IMR-90 (cell line): ENCODE measurements around the gene PTPRN2. TPM values are rescaled to one million over a fixed set of nuclear protein-coding genes. Genes with fewer than 3 reads are reported as not detected.

ENCODE experiments used
- ATAC-seq: fragments of 200-7000 bp; cut with Tn5 transposase; 2 replicates; pipeline ENCODE4 v1.9.1; 2020; ENCODE audit warnings: low read depth, mild to moderate bottlenecking, moderate library complexity
- BruUV-seq: library from RNA; stranded (reverse); fragments of 400-500 nt; replicated peaks from 2 replicates; lab custom pipeline; 2021; lab: Mats Ljungman, UMichigan
- CTCF ChIA-PET: fragments of 300-600 bp; formaldehyde crosslinking; extraction: SDS; loops from one replicate; lab custom pipeline; 2021; ENCODE audit warnings: antibody characterized with exemption; lab: Yijun Ruan, JAX
- POLR2A ChIA-PET: fragments of 300-600 bp; sonication (Branson Sonifier 250); formaldehyde crosslinking; loops from one replicate; lab custom pipeline; 2022; ENCODE audit warnings: antibody characterized with exemption; ENCODE audit not compliant: unreplicated experiment; lab: Charles Lee
- DNase-seq: peaks from one replicate; pipeline ENCODE4 v3.0.0; 2013
- H2AFZ ChIP-seq: replicated peaks from 2 replicates; pipeline ENCODE3; 2013; ENCODE audit warnings: low read length, mild to moderate bottlenecking; ENCODE audit not compliant: poor library complexity
- H2AK5ac ChIP-seq: 2 replicates; pipeline ENCODE4 v1.6.1; 2013; ENCODE audit warnings: low read depth, low read length, inconsistent platforms
- H2AK9ac ChIP-seq: replicated peaks from 2 replicates; pipeline ENCODE3; 2013; ENCODE audit warnings: mild to moderate bottlenecking, low read depth, low read length, moderate library complexity; ENCODE audit not compliant: poor library complexity
- H2BK120ac ChIP-seq: 2 replicates; pipeline ENCODE4 v1.6.1; 2013; ENCODE audit warnings: low read depth, low read length, inconsistent platforms
- H2BK15ac ChIP-seq: 3 replicates; pipeline ENCODE4 v1.6.1; 2013; ENCODE audit warnings: low read depth, low read length, inconsistent platforms
- H2BK20ac ChIP-seq: 2 replicates; pipeline ENCODE4 v1.6.1; 2013; ENCODE audit warnings: low read depth, mild to moderate bottlenecking, inconsistent platforms, low read length, moderate library complexity
- H2BK5ac ChIP-seq: 2 replicates; pipeline ENCODE4 v1.6.1; 2013; ENCODE audit warnings: mild to moderate bottlenecking, low read depth, low read length, inconsistent platforms; ENCODE audit not compliant: poor library complexity, severe bottlenecking
- H3K14ac ChIP-seq: replicated peaks from 2 replicates; pipeline ENCODE4 v1.6.1; 2013; ENCODE audit warnings: low read depth, low read length, inconsistent platforms
- H3K18ac ChIP-seq: 2 replicates; pipeline ENCODE4 v1.6.1; 2013; ENCODE audit warnings: low read depth, low read length, control low read depth
- H3K23ac ChIP-seq: 2 replicates; pipeline ENCODE4 v1.6.1; 2013; ENCODE audit warnings: low read depth, low read length, inconsistent platforms
- H3K27ac ChIP-seq: 2 replicates; pipeline ENCODE4 v1.5.1; 2013; ENCODE audit warnings: mild to moderate bottlenecking, control low read depth, low read length; ENCODE audit not compliant: insufficient read depth
- H3K27me3 ChIP-seq: 2 replicates; pipeline ENCODE4 v1.6.1; 2013; ENCODE audit warnings: low read length; ENCODE audit not compliant: control insufficient read depth, insufficient read depth
- H3K36me3 ChIP-seq: 2 replicates; pipeline ENCODE4 v1.6.1; 2013; ENCODE audit warnings: low read length, mixed read lengths; ENCODE audit not compliant: control insufficient read depth, insufficient read depth
- H3K4ac ChIP-seq: 2 replicates; pipeline ENCODE4 v1.6.1; 2013; ENCODE audit warnings: low read depth, low read length, inconsistent platforms
- H3K4me1 ChIP-seq: 2 replicates; pipeline ENCODE4 v1.6.1; 2013; ENCODE audit warnings: low read length, mixed read lengths; ENCODE audit not compliant: control insufficient read depth, insufficient read depth
- H3K4me2 ChIP-seq: 2 replicates; pipeline ENCODE4 v1.6.1; 2013; ENCODE audit warnings: low read depth, mild to moderate bottlenecking, control low read depth, low read length, moderate library complexity
- H3K4me3 ChIP-seq: 2 replicates; pipeline ENCODE4 v1.5.1; 2013; ENCODE audit warnings: low read depth, mild to moderate bottlenecking, control low read depth, low read length, moderate library complexity; ENCODE audit not compliant: insufficient read depth
- H3K56ac ChIP-seq: 2 replicates; pipeline ENCODE4 v1.6.1; 2013; ENCODE audit warnings: low read length, inconsistent platforms; ENCODE audit not compliant: insufficient read depth; ENCODE audit errors: extremely low read depth
- H3K79me1 ChIP-seq, 2 experiments: 2 replicates each; pipeline ENCODE4 v1.6.1; 2013; ENCODE audit warnings: low read length in 2 of 2, inconsistent platforms in 1 of 2, low read depth in 1 of 2
- H3K9ac ChIP-seq: 2 replicates; pipeline ENCODE4 v1.6.1; 2013; ENCODE audit warnings: low read depth, low read length, control low read depth
- H3K9me1 ChIP-seq: 2 replicates; pipeline ENCODE4 v1.6.1; 2013; ENCODE audit warnings: low read length, inconsistent platforms; ENCODE audit not compliant: insufficient read depth
- H3K9me3 ChIP-seq: 2 replicates; pipeline ENCODE4 v1.6.1; 2013; ENCODE audit warnings: low read length; ENCODE audit not compliant: control insufficient read depth, insufficient read depth
- H4K20me1 ChIP-seq: 2 replicates; pipeline ENCODE4 v1.6.1; 2013; ENCODE audit warnings: low read length, inconsistent platforms; ENCODE audit not compliant: insufficient read depth
- H4K5ac ChIP-seq: 2 replicates; pipeline ENCODE4 v1.6.1; 2013; ENCODE audit warnings: mild to moderate bottlenecking, low read depth, low read length, control low read depth
- H4K8ac ChIP-seq, 2 experiments: 2 replicates each; pipeline ENCODE4 v1.6.1; 2013; ENCODE audit warnings: low read depth in 2 of 2, low read length in 2 of 2, control low read depth in 1 of 2, inconsistent platforms in 1 of 2
- H4K91ac ChIP-seq: 2 replicates; pipeline ENCODE4 v1.6.1; 2013; ENCODE audit warnings: low read depth, low read length, inconsistent platforms; ENCODE audit not compliant: insufficient read depth
- BHLHE40 ChIP-seq: fragments of 150-350 bp; IDR thresholded peaks from 2 replicates; pipeline ENCODE4 v1.6.1; 2016; ENCODE audit warnings: mild to moderate bottlenecking, low read depth, low read length
- CEBPB ChIP-seq: IDR thresholded peaks from 2 replicates; pipeline ENCODE4 v1.6.1; 2012; ENCODE audit warnings: low read depth, low read length, improper control_type of control experiment
- CHD1 ChIP-seq: IDR thresholded peaks from 2 replicates; pipeline ENCODE4 v1.6.1; 2012; ENCODE audit warnings: low read depth, low read length, improper control_type of control experiment
- FOS ChIP-seq: fragments of 150-350 bp; IDR thresholded peaks from 2 replicates; pipeline ENCODE4 v1.6.1; 2016; ENCODE audit warnings: low read depth, low read length
- MAFK ChIP-seq: IDR thresholded peaks from 2 replicates; pipeline ENCODE4 v1.6.1; 2012; ENCODE audit warnings: low read depth, low read length, improper control_type of control experiment
- MAZ ChIP-seq: IDR thresholded peaks from 2 replicates; pipeline ENCODE4 v1.6.1; 2012; ENCODE audit warnings: low read depth, mild to moderate bottlenecking, low read length, improper control_type of control experiment, moderate library complexity, borderline replicate concordance
- MXI1 ChIP-seq: IDR thresholded peaks from 2 replicates; pipeline ENCODE4 v1.6.1; 2012; ENCODE audit warnings: low read depth, mild to moderate bottlenecking, low read length, moderate library complexity, borderline replicate concordance
- NFE2L2 ChIP-seq: fragments of 150-350 bp; IDR thresholded peaks from 2 replicates; pipeline ENCODE4 v1.6.1; 2016; ENCODE audit warnings: low read depth, mild to moderate bottlenecking, low read length
- POLR2A ChIP-seq: IDR thresholded peaks from 2 replicates; pipeline ENCODE4 v1.6.1; 2012; ENCODE audit warnings: mild to moderate bottlenecking, low read depth, low read length
- RAD21 ChIP-seq: IDR thresholded peaks from 2 replicates; pipeline ENCODE4 v1.6.1; 2012; ENCODE audit warnings: low read length, improper control_type of control experiment
- RCOR1 ChIP-seq: IDR thresholded peaks from 2 replicates; pipeline ENCODE4 v1.6.1; 2012; ENCODE audit warnings: mild to moderate bottlenecking, low read length, improper control_type of control experiment; ENCODE audit not compliant: insufficient replicate concordance
- RFX5 ChIP-seq: IDR thresholded peaks from 2 replicates; pipeline ENCODE4 v1.8.0; 2012; ENCODE audit warnings: low read depth, mild to moderate bottlenecking, low read length, moderate library complexity
- SMC3 ChIP-seq: fragments of 150-350 bp; IDR thresholded peaks from 2 replicates; pipeline ENCODE4 v1.6.1; 2016; ENCODE audit warnings: low read depth, mild to moderate bottlenecking, antibody characterized with exemption, low read length, moderate library complexity
- WGBS, 2 experiments: methylation state at CpG; one replicate each; pipeline versions ENCODE4 v1.1.5 to v1.1.7; 2013; ENCODE audit warnings: missing lambda C conversion rate in 2 of 2; ENCODE audit not compliant: insufficient read length in 1 of 2; ENCODE audit errors: extremely low coverage in 2 of 2; 5-methylcytosine and 5-hydroxymethylcytosine counted together
- dilution Hi-C: fragments of 300-500 bp; cut with HindIII; formaldehyde crosslinking; loops from one replicate; pipeline ENCODE4 v1.14.3; 2018; ENCODE audit warnings: low sequenced_read_pairs; ENCODE audit not compliant: unreplicated experiment
- in situ Hi-C: fragments of 300-500 bp; cut with MboI; formaldehyde crosslinking; loops from 3 replicates; pipeline ENCODE4 v1.14.3; 2019; ENCODE audit warnings: low sequenced_read_pairs, inconsistent platforms, mixed read lengths
- intact Hi-C: fragments of 100-400 bp; cut with micrococcal nuclease; formaldehyde crosslinking; loops from 2 replicates; pipeline ENCODE4 v1.10.0; 2022
- polyA plus RNA-seq, 3 experiments: library from polyadenylated mRNA; depleted of rRNA; stranded (reverse); fragments of >200 nt; gene quantifications; 2 replicates each; pipeline ENCODE4 v1.2.3, GENCODE V29; 2012; ENCODE audit warnings: low replicate concordance in 1 of 3
- total RNA-seq: library from RNA; depleted of rRNA; stranded (reverse); fragments of >200 nt; gene quantifications from 2 replicates; pipeline ENCODE4 v1.2.3, GENCODE V29; 2012
- TF ChIP-seq, protein P1 (sequence below): fragments of 150-350 bp; IDR thresholded peaks from 2 replicates; pipeline ENCODE4 v1.6.1; 2017; ENCODE audit warnings: mild to moderate bottlenecking, antibody characterized with exemption, low read length, low read depth
- TF ChIP-seq, protein P2 (sequence below): fragments of 150-350 bp; IDR thresholded peaks from 2 replicates; pipeline ENCODE4 v1.6.1; 2016; ENCODE audit warnings: low read depth, mild to moderate bottlenecking, low read length, moderate library complexity, borderline replicate concordance
- TF ChIP-seq, protein P3 (sequence below): conservative IDR thresholded peaks from 2 replicates; pipeline ENCODE4 v1.5.1; 2012; ENCODE audit warnings: mild to moderate bottlenecking, low read depth, low read length, improper control_type of control experiment

Gene PTPRN2
- total and polyA plus RNA-seq, 2 of the 4 experiments (the other 2 are of a cell fraction) = 0.03 TPM; not detected in 1

- Histone ChIP-seq H4K8ac (no peak overlapping the region), H2BK5ac (no peak overlapping the region), H3K79me1 (no peaks in the 10 kb centered on the region), H3K14ac (no peak overlapping the region), H2AFZ (no peak overlapping the region), H3K9me1 (no peaks in the 10 kb centered on the region), H4K91ac (no peak overlapping the region), H3K18ac (no peak overlapping the region), H3K23ac (no peak overlapping the region), H3K27me3 (no peaks in the 10 kb centered on the region), H2BK20ac (no peak overlapping the region), H3K56ac (no peak overlapping the region), H2BK15ac (no peak overlapping the region), H3K27ac (no peak overlapping the region), H2AK9ac (no peak overlapping the region), H3K4me2 (no peak overlapping the region), H4K5ac (no peak overlapping the region), H3K4me1 (no peaks in the 10 kb centered on the region), H3K9me3 (peaks cover 13% of the 10 kb centered on the region), H3K9ac (no peak overlapping the region), H3K4me3 (no peak overlapping the region), H4K20me1 (no peaks in the 10 kb centered on the region), H3K4ac (no peak overlapping the region), H3K36me3 (no peaks in the 10 kb centered on the region), H2AK5ac (no peak overlapping the region), H2BK120ac (no peak overlapping the region)
- BruUV-seq = no TSS peak
- ChIA-PET CTCF (no interaction called here), POLR2A (no interaction called here)
- dilution Hi-C loops = no loop called here
- in situ Hi-C loops = no loop called here
- WGBS, 2 experiments = no CpG with 5 or more reads among the region's 1 CpG
- ATAC-seq (no peak), DNase-seq (no peak)
- intact Hi-C loops = no loop called here
- no peak for TF ChIP-seq RFX5
- TF ChIP-seq POLR2A = no peak
- TF ChIP-seq, protein P1, sequence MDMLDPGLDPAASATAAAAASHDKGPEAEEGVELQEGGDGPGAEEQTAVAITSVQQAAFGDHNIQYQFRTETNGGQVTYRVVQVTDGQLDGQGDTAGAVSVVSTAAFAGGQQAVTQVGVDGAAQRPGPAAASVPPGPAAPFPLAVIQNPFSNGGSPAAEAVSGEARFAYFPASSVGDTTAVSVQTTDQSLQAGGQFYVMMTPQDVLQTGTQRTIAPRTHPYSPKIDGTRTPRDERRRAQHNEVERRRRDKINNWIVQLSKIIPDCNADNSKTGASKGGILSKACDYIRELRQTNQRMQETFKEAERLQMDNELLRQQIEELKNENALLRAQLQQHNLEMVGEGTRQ = no peak
- TF ChIP-seq, protein P2, sequence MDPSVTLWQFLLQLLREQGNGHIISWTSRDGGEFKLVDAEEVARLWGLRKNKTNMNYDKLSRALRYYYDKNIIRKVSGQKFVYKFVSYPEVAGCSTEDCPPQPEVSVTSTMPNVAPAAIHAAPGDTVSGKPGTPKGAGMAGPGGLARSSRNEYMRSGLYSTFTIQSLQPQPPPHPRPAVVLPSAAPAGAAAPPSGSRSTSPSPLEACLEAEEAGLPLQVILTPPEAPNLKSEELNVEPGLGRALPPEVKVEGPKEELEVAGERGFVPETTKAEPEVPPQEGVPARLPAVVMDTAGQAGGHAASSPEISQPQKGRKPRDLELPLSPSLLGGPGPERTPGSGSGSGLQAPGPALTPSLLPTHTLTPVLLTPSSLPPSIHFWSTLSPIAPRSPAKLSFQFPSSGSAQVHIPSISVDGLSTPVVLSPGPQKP = no peak
- no peak for TF ChIP-seq SMC3
- no peak for TF ChIP-seq MXI1
- TF ChIP-seq, protein P3, sequence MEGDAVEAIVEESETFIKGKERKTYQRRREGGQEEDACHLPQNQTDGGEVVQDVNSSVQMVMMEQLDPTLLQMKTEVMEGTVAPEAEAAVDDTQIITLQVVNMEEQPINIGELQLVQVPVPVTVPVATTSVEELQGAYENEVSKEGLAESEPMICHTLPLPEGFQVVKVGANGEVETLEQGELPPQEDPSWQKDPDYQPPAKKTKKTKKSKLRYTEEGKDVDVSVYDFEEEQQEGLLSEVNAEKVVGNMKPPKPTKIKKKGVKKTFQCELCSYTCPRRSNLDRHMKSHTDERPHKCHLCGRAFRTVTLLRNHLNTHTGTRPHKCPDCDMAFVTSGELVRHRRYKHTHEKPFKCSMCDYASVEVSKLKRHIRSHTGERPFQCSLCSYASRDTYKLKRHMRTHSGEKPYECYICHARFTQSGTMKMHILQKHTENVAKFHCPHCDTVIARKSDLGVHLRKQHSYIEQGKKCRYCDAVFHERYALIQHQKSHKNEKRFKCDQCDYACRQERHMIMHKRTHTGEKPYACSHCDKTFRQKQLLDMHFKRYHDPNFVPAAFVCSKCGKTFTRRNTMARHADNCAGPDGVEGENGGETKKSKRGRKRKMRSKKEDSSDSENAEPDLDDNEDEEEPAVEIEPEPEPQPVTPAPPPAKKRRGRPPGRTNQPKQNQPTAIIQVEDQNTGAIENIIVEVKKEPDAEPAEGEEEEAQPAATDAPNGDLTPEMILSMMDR = no peak
- TF ChIP-seq RAD21 = no peak
- TF ChIP-seq MAZ = no peak
- TF ChIP-seq MAFK = no peak
- TF ChIP-seq CEBPB = no peak
- TF ChIP-seq CHD1 = no peak
- no peak for TF ChIP-seq FOS
- TF ChIP-seq NFE2L2 = no peak
- TF ChIP-seq RCOR1 = no peak
- TF ChIP-seq BHLHE40 = no peak
Measured at GRCh38 chr7:158229945-158230344, 357.7 kb downstream of the PTPRN2 start.
